GM10266 (cell line): ENCODE results near the gene ARPC1A.

Experiments used
- DNase-seq: peaks from one replicate; pipeline ENCODE4 v3.0.0; 2012; ENCODE audit errors: extremely low spot score
- TF ChIP-seq, protein P1 (sequence below): IDR thresholded peaks from 2 replicates; pipeline ENCODE4 v1.5.1; 2012; ENCODE audit warnings: mild to moderate bottlenecking, low read depth; ENCODE audit not compliant: control insufficient read depth, insufficient read depth; ENCODE audit errors: missing control alignments

Gene ARPC1A

DNA sequence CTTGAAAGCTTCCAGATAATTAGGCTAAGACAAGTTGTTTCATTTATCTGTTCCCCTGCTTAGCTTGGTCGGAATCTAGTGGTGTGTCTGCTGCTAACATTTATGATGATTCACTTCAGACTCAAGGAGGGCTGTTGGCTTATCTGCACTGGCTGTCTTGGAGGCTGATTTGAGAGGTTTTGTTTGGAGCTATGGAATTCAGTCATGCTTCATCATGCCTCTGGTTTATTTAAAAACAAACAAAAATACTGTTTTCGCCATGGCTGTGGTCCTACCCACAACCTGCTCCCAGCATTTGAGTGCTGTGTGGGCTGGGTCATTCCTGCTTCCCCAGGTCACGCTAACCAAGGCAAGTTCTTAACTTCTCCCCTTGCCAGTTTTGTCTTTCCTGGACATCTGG, 37.1 kb downstream of the ARPC1A start:
- TF ChIP-seq, protein P1, sequence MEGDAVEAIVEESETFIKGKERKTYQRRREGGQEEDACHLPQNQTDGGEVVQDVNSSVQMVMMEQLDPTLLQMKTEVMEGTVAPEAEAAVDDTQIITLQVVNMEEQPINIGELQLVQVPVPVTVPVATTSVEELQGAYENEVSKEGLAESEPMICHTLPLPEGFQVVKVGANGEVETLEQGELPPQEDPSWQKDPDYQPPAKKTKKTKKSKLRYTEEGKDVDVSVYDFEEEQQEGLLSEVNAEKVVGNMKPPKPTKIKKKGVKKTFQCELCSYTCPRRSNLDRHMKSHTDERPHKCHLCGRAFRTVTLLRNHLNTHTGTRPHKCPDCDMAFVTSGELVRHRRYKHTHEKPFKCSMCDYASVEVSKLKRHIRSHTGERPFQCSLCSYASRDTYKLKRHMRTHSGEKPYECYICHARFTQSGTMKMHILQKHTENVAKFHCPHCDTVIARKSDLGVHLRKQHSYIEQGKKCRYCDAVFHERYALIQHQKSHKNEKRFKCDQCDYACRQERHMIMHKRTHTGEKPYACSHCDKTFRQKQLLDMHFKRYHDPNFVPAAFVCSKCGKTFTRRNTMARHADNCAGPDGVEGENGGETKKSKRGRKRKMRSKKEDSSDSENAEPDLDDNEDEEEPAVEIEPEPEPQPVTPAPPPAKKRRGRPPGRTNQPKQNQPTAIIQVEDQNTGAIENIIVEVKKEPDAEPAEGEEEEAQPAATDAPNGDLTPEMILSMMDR: no peak
- DNase-seq: no peak

DNA sequence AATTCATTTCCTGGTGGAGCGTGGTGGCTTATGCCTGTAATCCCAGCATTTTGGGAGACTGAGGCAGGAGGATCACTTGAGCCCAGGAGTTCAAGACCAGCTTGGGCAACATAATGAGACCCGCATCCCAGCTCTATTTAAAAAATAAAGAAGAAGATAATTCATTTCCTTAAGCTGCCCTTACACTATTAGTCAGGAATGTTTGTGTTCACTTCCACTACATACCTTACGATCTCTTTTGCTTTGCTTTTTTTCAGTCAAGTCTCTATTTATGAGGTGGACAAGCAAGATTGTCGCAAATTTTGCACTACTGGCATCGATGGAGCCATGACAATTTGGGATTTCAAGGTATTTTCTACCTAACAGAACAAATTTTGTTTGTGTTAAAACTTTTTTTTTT, 37.6 kb downstream of the ARPC1A start:
- TF ChIP-seq, protein P1: no peak
- no peak for DNase-seq

DNA sequence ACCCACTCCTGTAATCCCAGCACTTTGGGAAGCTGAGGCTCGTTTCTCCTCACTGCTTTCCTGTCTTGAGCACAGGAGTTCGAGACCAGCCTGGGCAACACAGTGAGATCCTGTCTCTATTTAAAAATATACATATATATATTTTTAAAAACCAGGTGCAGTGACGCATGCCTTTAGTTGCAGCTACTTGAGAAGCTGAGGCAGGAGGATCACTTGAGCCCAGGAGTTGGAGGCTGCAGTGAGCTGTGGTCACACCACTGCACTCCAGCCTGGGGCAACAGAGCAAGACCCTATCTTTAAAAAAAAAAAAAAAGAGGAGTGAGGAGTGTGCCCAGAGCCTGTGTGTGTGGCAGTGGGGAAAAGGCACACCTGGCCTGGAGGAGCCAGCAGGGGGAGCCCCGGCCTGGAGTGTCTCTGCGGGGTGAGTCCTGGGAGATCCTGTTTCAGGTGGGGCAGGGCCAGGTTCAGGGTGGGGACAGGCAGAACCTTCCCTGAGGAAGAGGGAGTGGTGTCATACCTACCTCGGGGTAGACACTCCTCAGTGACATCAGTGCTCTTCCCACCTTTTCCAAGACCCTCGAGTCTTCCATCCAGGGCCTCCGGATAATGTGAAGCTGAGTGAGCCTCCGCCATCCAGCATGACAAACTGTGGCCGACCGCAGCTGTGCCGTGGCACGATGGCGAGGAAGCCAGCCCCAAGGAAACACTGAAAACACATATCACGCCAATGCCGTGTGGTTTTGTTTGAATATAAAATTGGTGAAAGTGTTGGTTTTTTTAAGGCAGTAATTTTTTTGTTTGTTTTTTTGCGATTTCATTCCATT, 39.8 kb downstream of the ARPC1A start:
- DNase-seq: peak; percentile 55
- TF ChIP-seq, protein P1: peak; percentile 59

DNA sequence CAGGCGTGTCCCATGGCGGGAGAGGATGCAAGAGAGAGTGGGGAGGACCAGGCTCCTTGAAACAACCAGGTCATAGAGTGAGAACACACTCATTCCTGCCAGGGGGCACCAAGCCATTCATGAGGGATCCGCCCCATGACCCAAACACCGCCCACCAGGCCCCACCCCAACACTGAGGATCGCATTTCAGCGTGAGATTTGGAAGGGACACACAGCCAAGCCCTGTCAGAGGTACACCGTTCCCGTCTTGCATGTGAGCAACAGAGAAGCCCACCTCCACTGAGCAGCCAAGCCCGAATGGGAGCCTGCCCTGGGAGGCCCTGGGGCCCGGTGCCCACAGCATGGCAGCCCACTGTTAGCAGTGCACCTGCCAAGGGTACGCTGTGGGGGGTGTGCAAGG, 40.9 kb downstream of the ARPC1A start:
- DNase-seq: no peak
- TF ChIP-seq, protein P1: no peak

DNA sequence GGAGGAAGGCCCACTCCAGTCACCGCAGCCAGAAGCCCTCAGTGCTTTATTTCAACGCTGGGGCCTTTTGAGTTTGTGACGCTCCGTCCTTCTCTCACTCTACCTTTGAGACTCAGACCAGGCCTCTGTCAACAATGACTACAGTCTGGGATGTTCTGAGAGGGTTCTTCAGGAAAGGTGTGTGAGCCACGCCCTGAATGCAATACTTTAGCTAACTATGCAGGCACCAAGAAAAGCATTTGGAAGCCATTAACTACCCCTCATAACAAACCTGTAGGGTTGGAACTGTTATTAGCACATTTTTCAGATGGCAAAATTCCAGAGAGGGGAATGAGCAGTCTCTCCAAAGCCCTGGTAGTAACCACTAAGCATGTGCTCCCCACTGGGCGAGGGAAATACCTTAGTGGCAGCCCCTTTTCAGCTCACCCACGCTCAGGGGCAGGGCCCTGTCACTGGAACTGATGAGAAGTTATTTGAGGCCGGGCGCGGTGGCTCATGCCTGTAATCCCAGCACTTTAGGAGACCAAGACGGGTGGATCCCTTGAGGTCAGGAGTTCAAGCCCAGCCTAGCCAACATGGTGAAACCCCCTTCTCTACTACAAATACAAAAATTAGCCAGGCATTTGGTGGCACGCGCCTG, 43.2 kb downstream of the ARPC1A start:
- DNase-seq: no peak
- TF ChIP-seq, protein P1: no peak

DNA sequence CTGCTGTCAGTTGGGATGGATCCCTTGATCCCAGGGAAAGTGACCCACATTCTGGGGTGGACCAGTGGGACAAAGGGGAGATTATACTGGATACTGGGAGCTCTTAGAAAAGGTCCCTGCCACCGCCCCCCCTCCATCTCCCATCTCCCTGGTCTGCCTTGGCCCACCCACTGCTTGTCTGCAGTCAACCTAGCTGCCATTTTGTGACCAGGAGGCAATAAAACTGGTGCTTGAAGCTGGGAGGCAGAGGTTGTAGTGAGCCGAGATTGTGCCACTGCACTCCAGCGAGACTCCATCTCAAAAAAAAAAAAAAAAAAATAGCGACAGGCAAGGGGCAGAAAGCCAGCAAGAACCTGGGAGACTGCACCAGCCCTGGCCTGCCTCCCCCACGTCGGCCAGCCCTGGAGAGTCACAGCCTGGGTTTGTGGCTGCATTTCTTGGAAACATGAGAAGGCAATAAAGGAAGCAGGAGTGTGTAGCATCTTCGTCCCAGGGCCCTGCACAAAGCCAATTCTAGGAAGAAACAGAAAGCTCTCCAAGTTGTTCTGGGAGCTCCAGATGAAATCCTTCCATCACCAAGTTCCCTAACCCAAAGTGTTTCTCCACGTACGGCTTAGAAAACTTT, 44.2 kb downstream of the ARPC1A start:
- TF ChIP-seq, protein P1: no peak
- DNase-seq: no peak
